Stimulated activated CD4-positive, alpha-beta T cell treated with anti-CD3 and anti-CD28 coated beads, Interleukin-4, amount 100 ng/mL, for 48 hours (primary cell): ENCODE results near the gene SPATA9.

Experiments used
- DNase-seq, 2 donors: peaks; one replicate each; pipeline ENCODE4 v3.0.0-alpha.2; 2020; ENCODE audit warnings: low read depth in 2 of 2

Gene SPATA9

DNA sequence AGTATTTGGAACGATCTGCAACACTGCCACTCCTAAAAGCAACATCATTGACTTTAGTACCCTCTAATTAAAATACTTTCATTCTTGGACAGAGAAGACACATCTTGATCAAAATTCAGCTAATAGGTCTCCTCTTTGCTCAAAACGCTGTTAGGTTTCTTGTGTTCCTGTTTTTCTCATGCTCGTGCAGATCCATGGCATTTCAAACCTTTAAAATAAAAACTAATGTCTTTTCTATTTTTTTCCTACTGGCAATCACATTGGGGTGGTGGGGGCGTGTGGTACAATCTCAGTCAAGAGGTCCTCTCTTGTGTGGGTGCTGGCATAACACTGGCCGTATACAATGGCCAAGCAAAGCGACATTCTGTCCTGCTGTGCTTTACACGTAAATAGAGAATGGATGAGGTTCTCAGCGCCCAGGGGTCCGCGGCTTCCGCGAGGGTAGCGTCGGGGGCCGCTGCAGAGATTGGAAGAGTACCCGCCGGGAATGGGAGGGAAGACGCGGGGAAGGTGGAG is 63.2 kb downstream of the SPATA9 start:
- no peak for DNase-seq

DNA sequence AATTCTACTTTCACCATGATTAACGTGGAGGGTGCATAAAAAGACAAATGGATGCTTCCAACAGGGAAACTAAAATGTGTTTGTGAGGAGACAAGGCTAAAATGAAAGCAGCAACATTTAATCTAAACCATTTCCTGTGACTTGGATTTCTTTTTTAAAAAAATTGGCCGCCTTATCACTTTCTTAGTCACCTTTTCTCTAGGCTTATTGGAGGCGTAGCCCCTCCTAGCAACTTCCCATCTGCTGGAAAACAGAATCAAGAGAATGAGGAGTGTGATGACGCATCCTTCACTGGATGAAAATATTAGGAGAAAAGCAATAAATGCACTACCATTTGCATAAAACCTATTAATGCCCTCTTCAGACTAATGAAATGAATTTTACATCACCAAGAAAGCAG is 63.7 kb downstream of the SPATA9 start:
- DNase-seq, result no peak

DNA sequence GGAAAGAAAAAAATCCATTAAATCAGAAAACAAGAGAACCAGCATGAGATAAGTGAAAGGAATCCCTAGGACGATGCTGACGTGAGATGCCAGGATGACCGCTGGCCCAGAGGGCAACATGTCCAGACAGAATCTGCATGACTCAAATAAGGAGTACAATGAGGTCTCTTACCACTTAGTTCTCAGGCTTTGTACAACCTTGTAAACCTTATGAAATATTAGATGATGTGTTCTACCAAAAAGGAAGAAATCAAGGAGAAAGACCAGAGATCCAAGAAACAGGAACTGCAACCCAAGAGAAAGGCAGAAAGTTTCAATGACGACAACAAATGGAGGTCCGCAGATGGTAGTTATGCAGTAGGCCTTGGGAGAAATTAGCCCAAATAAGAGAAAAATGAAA is 65.7 kb downstream of the SPATA9 start:
- DNase-seq, result no peak

DNA sequence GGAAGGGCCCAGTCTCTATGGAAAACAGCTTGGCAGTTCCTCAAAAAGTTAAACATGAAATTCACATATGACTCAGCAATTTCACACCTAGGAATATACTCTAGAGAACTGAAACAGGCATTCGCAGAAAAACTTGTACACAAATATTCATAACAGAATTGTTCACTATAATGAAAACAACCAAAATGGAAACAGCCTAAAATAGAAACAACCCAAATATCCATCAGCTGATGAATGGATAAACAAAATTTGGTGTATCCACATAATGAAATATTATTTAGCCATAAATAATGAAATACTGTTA is 67.7 kb downstream of the SPATA9 start:
- DNase-seq, result no peak

DNA sequence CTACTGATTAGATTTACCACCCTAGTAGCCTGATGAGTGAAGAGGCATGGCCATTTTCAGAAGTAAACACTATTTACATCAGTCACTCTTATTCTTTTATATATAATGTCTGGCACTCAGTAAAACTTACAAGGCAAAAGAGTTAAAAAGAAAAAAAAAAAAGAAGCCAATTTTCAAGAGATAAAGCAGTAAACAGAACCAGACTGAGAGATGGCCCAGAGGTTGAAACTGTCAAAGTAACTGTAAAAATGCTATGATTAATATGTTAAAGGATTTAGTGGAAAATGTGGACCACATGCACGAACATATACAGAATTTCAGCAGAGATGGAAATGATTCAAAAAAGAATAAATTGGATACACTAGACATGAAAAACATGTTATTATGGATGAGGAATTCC is 69.3 kb downstream of the SPATA9 start:
- no peak for DNase-seq

DNA sequence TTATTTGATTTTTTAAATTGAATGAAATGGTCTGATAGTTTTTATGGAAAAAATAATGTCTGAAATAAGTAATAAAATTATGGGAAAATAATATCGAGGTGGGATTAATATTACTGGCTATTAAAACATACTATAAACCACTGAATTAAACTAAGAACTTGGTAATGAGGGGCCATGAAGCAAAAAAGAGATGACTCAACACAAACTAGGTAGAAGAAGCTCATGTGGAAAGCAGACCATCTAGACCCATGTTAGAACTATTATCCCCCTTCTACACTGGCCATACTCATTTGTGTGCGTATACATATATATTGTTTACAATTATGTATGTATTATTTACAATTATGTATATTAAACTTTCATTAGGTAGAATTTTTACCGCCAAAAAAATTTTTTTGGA is 71.4 kb downstream of the SPATA9 start:
- DNase-seq, result no peak

DNA sequence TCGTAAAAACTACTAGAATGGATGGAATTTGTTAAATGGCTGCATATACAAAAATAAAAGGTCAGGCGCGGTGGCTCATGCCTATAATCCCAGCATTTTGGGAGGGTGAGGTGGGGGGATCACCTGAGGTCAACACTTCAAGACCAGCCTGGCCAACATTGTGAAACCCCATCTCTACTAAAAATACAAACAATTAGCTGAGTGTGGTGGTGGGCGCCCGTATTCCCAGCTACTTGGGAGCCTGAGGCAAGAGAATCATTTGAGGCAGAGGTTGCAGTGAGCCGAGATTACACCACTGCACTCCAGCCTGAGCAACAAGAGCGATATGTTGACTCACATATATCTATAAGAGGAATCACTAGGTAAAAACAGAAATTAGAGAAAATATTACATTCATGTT is 72.2 kb downstream of the SPATA9 start:
- DNase-seq, result no peak

DNA sequence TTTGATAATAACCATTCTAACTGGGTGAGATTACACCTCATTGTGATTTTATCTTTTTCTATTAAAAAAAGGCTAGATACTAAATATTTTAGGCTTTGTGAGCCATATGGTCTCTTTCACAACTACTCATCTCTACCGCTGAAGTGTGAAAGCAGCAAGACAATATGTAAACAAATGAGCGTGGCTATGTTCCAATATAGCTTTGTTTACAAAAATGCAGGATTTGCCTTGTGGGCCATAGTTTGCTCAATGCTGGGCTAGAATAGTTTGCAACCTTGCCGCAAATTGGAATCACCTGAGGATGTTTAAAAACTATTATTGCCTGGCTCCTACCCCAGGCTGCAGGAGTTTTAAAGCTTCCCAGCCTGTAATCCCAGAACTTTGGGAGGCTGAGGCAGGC is 73.1 kb downstream of the SPATA9 start:
- no peak for DNase-seq
